ENCODE data around the gene SLC25A30.
A peak's percentile ranks its signal among the peaks of the same experiment; 100 is the strongest.
"Not testable (repeated sequence)": the region's sequence is repeated elsewhere in the genome, so short reads cannot be mapped to it uniquely, and the experiment has no call there.

SLC25A30 gene

DNA sequence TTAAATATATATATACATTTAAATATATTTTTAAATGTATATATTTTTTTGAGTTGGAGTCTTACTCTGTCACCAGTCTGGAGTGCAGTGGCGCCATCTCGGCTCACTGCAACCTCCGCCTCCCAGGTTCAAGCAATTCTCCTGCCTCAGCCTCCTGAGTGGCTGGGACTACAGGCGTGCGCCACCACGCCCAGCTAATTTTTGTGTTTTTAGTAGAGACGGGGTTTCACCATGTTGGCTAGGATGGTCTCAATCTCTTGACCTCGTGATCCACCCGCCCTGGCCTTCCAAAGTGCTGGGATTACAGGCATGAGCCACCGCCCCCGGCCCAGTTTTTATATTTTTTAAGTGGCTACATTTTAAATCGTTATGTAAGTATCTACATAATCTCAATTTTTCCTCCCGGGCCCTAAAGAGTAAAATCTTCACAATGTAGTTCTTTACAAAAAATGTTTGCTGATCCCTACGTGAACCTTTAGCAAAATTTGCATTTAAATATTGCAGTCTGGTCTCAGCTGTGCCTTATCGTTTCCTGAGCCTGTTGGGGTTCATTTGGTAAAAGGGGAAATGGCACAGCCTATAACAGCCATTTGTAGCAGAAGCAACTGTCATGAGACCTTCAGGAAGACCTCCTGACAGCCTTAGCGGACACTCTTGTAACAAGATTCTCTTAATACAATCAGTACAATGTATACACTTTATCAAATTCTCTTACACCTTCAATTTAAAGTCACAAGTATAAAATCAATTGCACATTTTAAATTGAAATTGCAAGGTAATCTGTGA, 8.1 kb upstream of the SLC25A30 start:
- DNase-seq, result not testable (repeated sequence)

DNA sequence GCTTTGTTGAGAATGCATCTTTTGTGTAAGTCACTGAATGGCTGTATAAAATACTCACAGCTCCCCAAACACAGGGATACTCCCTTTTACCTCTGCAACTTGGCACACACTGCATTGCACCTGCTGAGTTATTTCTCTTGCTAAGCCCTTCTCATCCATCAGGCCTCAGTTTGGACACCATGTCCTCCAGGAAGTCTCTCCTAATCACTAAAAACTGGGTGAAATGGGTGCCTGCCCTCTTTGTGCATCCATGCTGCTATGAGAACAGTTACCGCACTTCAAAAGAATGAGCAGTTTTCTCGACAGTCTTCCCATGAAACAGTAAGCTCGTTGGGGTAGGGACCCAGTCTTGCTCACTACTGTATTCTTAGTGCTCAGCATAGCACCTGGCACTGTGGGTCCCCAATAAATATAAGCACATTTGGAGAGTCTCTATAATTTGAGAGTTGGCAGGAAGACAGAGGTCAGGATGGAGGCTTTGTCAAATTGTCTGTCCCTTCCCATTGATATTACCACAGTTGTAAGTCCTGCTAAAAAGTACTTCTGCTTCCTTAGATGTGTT, 4.6 kb upstream of the SLC25A30 start:
- DNase-seq, result no peak

DNA sequence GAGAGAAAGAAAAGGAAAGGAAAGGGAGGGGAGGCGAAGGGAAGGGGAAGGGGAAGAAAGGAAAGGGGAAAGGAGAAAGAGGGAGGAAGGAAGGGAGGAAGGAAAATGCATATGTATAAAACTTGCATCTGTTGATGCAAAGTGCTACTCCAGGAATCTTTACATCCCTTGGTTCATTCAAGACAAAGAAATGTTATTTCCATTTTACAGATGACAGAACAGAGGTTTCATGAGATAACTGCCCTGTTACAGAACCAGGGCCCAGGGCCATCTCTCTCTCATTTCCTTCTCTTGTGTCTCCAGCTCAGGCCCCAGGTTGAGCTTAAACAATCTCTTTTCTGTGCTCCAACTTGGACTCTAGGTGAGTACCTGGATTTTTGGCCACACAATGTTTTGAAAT, 1.8 kb upstream of the SLC25A30 start:
- no peak for DNase-seq

DNA sequence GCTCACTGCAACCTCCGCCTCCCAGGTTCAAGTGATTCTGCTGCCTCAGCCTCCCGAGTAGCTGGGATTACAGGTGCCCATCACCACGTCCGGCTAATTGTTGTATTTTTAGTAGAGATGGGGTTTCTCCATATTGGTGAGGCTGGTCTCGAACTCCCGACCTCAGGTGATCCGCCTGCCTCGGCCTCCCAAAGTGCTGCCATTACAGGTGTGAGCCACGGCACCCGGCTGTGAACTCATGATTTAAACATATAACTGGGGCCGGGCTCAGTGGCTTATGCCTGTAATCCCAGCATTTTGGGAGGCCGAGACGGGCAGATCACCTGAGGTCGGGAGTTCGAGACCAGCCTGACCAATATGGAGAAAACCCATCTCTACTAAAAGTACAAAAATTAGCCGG, 1.2 kb upstream of the SLC25A30 start:
- DNase-seq, result not testable (repeated sequence)

DNA sequence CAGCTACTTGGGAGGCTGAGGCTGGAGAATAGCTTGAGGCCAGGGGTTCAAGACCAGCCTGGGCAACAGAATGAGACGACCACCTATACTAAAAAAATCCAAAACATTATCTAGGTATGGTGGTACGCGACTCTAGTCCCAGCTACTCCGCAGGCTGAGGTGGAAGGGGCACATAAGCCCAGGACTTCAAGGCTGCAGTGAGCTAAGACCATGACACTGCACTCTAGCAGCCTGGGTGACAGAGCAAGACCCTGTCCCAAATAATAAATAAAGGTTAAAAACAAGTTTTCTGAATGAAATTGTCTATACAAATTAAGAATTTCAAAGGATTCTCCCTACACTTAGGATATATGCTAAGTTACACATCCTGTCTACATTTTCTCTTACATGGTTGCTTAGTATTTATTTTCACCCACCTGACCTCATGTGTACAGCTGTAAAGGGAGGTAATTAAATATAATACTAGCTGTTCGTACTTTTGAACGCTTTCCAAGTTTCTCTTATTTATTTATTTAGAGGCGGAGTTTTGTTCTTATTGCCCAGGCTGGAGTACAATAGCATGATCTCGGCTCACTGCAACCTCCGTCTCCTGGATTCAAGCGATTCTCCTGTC, 1.6 kb downstream of the SLC25A30 start:
- DNase-seq, result peak; percentile 79

DNA sequence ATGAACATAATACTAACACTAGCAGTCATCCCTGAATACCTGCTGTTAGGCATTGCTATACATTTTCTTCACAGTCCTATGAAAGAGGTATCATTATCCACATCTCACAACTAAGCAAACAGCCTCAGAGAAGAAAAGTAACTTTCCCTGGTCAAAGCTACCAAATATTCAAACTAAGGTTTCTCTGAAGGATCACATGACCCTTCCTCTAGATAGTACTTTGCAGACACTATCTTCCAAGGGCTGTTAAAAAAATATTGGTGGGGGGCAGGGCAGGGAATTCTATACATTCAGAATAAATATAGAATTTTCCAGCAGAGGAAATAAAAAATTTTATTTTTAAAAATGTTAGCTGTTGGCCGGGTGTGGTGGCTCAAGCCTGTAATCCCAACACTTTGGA, 3.1 kb downstream of the SLC25A30 start:
- no peak for DNase-seq

DNA sequence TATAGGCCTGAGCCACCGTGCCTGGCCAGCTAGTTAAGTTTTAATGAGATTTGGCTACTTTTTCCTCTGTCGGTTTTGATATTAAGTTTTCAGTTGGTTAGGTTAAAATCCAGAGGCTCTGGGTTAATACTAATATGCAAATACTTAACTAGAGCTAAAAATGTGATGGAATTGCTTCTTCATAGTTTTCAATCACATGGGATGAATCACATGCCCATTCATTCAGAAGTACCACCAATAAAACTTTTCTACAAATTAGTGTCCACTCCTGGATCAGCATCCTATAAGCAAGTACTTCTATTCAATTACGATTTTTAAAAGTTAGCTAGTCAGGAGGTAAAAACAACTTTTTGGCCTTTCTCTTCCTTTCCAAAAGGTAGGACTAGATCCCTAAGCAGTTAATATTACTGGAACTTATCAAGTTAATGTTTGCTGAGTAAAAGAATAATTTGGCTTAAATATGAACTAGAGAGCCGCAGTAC, 4.3 kb downstream of the SLC25A30 start:
- DNase-seq, result no peak

DNA sequence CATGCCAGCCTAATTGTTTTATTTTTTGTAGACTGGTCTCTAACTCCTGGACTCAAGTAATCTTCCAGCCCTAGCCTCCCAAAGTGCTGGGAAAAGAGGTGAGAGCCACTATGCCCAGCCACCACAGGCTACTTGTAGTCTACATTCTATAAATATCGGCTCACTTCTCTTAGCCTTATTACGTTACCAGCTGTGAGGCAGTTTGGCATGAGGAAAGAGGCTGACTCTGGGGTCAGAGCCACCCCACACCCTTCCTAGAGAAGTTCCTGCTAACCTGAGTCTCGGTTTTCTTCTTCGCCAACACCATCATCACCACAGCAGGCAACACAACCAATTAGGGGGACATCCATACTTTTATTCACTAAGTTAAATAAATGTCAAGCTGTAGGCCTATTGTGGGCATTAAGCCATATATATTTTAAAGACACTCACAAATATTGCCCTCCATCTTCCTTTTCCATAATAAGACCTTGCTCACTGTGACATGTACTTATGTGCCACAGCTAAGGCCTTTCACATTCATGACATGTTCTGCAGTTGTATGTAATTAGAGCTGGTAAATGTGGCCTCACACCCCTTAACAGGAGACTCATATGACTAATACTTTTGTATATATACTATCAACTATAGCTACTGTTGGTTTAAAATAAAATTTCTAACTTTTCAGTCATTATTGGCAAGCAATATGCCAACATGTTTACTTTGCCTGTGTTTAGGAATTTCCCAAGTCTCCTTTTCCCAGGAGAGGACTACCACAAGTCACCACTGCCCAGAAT, 5.7 kb downstream of the SLC25A30 start:
- DNase-seq, result no peak

DNA sequence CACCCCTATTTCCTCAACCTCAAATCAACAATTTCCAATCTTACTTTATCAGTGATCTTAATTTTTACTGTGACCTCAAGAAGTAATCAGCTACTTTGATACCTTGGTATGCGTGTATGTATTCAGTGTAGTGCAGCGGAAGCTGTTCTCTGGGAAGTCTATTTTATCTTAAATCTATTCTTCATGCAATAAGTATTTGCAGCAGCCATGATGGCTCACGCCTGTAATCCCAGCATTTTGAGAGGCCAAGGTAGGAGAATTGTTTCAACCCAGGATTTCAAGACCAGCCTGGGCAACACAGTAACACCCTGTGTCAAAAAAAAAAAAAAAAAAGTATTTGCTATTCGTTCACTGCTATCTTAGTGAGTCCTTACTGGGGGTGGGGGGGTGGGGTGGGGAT, 6.5 kb downstream of the SLC25A30 start:
- DNase-seq, result no peak

DNA sequence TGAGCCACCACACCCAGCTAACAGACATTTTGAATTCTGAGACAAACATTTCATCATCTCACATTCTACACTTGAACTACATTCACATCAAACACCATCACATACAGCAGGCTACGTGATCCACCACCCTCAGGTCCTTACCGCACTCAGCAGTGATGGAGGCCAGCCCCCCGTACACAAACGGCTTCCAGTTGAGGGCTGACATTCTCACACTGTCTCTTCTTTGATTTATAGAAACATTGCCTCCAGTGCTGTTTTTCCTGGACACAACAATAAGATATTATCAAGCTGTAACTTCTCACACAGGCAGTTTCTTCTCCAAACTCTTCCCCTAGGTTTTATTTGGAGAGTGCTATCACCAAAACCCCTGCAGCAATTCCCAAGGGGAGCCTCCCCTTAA, 7.0 kb downstream of the SLC25A30 start:
- DNase-seq, result no peak

DNA sequence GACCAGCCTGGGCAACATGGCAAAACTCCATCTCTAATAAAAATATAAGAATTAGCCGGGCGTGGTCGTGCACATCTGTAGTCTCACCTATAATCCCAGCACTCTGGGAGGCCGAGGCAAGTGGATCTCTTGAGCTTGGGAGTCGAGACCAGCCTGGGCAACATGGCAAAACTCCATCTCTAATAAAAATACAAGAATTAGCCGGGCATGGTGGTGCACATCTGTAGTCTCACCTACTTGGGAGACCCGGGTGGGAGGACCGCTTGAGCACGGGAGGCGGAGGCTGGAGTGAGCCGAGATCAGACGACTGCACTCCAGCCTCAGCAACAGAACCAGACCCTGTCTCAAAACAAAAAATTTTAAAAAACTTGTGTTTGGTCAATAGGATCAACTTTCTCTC, 7.7 kb downstream of the SLC25A30 start:
- DNase-seq, result no peak

DNA sequence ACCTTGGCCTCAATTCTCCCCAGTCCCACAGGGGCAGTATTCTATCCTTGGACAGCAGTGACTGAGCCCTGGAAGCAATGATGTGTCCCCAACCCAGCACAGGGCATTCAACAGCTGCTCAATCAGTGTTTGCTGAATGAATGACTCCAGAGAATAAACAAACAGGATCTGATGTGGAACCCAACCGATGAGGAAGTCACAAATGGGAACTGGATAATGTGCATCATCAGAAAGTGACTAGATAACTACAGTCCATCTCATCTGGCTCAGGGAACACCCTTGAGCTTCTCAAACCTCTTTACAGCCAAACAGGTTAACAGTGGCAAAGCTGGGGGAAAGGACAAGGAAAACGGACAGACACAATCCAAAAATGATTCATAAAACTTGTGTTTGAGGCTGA, 8.2 kb downstream of the SLC25A30 start:
- no peak for DNase-seq

DNA sequence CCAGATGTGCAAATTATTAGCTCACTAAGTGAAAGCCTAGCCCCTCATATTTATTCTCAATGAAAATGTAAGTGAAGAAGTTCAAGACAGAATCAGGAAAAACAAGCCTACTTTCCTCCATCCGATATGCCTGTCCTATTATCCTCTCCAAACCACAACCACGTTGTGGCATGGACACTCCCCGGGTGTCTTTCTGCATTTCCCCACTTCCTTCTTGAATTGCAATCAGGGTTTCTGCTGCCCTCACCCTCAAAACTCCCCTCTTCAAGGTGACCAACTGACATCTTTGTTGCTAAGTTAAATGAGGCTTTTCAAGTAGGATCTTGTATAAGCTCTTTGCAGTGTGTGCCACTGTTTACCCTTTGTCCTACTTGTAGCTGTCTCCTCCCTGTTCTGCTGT, 11.8 kb downstream of the SLC25A30 start:
- DNase-seq, result no peak

DNA sequence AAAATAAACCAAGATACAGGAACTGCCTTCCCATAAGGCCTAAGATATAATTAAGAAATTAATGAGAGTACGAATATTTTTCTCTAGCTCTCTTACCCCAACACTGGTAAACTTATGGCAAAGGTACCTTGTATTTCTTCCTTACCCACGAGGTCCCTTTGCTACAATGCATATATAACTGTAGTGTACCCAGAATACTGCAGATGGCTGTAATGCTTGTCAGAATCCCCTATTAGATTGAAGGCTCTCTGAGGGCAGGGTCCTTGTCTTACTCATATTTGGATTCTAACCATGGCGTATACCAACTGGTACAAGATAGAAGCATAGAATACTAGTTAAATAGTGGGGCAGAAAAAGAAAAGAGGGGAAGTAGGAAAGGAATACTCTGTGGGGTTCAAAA, 15.1 kb downstream of the SLC25A30 start:
- DNase-seq, result no peak

DNA sequence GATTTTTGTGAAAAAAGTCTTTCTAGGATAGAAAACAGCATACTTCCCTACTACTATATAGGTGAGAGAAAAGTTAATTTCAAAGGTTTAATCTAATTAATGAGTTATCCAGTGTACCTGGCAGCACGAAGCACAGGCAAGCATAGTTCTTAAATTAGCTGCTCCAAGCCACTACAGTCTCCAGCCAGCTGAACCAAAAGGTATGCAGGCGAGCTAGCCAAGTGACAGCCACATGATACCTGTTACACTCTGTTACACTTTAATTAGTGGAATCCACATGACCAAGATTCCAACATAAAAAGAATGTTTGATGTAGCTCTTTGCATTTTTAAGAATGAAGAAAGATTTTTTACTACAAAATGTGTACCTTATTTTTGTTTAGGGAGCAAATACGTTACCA, 15.5 kb downstream of the SLC25A30 start:
- no peak for DNase-seq

DNA sequence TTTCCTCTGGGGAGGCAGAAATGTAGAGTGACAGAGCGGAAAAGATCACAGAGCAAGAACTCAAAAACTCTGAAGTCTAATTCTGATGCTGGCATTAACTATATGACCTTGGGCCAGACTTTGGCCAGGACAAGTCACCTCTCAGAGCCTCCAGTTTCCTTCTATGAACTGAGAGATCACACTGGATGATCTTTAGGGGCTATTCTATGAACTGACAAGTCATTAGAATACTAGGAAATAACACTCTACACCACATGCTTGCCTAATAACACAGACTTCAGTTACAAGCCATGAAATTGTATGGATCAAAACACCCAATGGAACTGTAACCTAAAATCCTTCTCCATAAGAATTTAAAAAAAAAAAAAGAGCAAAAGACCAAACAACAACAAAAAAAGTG, 16.9 kb downstream of the SLC25A30 start:
- no peak for DNase-seq

DNA sequence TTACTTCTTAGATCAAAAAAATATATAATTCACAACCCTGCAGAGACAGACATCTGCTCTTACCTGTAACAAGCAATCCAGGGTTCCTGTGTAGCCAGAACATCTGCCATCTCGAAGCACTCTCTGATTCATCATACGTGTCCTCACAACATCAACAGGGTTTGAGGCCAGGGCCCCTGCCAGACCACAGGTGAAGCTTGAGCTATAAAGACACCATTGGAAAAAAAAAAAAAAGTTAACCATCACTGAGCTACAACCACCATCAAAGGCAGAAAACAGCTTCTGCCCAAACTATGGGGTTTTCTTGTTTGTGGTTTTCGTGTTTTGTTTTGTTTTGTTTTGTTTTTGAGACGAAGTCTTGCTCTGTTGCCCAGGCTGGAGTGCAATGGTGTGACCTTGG, 19.3 kb downstream of the SLC25A30 start:
- DNase-seq, result no peak

DNA sequence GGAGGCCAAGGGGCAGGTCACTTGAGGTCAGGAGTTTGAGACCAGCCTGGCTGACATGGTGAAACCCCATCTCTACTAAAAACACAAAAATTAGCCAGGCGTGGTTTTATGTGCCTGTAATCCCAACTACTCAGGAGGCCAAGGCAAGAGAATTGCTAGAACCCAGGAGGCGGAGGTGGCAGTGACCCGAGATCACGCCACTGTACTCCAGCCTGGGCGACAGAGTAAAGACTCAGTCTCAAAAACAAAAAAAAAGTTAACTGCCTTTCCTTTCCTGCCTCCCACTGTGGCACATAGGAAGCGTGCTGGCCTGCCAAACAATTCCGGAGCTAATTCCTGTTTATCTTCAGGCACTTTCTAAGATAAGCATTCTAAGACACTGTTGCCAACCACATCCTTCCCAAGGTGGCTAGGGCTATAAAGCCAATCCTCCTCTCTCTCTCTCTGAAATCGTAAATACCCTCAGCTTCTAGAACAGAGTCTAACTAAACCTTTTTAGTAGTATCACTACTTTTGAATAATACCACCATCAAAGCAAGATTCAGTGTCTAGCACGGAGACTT, 21.6 kb downstream of the SLC25A30 start:
- no peak for DNase-seq

DNA sequence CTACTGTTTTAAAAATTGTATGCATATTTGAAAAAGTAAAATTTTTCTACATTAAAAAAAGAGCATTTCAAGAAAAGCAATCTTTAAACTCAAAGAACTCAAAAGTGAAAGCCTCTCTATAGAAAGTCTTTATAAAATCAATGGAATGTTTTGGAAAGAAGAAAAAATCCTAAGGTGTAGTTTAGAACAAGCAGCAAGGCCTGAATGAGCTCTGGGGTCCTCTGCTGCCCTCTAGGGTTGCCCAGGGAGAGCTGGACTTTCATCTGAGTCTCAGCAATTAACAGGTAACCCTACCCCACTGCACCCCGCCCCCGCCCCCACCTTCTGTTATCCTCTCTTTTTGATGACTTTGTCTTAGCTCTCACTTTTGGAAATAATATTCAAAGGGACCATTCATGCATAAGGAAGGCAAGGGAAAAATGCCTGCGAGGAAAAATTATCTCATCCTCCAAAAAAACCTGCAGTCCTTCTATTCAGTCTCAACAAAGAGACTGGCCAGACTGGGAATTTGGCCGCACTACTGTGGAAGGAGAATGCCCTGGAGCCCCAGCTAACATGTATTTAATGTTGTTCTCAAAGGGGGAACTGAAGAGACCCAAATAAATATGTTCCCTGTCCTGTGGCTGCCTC, 24.1 kb downstream of the SLC25A30 start:
- no peak for DNase-seq

DNA sequence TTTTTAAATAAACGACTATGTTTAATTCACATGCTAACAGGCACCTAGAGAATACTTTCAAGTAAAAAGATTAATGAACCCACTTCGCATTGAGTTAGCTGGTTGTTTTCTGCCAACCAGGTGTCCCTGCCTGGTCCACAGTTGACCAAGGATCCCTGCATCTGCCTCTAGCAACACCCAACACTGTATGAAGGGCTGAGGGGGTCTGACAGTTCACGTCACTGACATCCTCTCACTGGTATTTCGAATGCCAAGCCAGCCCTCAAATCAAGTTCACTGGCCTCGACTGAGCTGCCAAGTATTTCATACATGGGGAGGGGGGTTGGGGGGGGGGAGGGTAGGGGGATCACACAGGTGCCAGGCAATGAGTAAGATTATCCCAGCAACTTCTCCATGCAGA, 25.4 kb downstream of the SLC25A30 start:
- no peak for DNase-seq

DNA sequence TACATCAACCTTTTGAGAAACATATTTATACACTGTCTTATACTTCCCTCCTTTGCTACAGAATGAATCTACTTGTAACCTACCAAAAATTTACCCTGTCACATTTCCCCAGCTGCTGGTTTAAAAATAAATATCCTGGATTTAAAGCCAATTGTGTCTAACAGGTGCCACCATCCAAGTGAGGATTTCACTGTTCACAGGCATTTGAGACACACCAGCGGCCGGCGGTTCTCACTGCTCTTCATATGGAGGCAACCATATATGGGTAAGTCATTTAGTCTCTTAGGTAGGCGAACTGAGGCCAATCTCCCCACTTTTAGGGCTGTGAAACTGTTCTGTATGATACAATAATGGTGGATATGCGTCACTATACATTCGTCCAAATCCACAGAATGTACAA, 26.2 kb downstream of the SLC25A30 start:
- no peak for DNase-seq

DNA sequence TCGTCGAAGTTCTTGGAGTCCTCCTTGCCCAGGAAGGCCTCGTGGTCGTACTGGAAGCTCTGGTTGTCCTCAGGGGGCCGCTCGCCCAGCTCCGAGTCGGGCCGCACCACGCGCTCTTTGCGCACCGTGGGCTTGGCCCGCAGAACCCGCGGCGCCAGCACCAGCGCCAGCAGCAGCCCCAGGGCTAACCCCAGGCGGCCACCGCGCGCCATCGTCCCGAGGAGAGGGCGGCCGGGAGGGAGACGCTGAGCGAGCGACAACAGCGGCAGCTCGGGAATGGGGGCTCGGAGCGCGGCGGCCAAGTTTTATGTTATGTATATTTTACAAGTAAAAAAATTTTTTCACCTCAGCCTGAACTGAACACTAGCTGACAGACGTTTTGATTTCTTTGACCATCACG, 27.0 kb downstream of the SLC25A30 start:
- not testable (repeated sequence) for DNase-seq

DNA sequence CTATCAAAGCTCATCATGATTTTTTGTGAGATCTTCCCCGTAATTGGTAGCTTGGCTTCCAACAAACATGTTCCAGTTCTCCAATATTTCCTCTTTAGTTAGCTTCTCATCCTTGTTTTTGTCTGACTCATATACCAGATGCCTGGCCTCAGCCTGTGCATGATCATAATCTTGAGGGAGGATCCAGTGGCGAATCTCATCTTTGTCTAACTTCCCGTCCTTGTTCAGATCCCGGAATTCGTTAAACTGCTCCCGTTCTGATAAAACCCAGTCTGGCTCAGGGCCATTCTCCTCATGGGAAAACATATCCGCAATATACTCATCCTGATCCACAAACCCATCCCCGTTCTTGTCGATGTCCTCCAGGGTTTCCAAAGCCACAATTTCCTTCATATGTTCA, 27.8 kb downstream of the SLC25A30 start:
- not testable (repeated sequence) for DNase-seq

Data from NCI-H2081 treated with DMSO at 0.1 percent for 48 hours (cell line).